ENCODE measurements around the gene PRR5L. TPM values are rescaled to one million over a fixed set of nuclear protein-coding genes. Genes with fewer than 3 reads are reported as not detected.

Gene PRR5L
- total and polyA plus RNA-seq, 9 of the 15 experiments (the other 6 are each of a cell fraction or from before 2014, with no cell fraction given), result 0.11 to 0.60 (median 0.36) TPM; not detected in 2

DNA sequence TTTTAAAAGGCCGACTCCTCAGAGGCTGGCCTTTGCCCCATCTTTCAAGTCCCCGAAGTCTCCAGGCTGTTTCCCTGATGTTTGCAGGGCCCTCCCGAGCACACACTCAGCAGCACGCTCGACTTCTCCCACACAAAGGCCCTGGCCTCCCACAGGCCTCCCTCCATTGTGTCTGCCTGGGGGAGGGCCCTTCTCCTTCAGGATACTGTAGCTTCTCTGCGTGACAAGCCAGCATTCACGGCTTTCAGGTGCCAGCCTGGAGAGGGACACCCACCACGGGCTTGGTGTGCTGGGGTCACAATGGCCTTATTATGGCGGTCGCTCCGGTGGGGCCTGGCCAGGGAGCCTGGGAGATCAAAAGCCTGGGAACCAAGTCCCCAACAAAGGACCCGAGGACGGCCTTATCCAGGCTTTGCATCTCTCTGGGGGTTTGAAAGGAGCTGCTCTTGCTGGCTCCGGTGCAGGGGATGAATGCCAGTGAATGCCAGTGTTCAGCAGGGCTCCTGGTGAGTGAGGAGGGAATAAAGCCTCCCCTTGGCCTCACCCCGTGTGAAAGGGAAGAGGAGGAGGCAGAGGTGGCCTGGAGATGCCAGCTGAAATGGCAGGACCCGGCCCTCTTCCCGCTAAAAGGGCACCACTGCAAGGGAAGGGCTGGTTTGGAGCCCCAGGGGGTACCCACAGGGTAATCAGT, 159.0 kb downstream of the PRR5L start:
- no peak overlapping the region for H3K27ac ChIP-seq (ENCODE audit: extremely low read depth, low read depth, low read length)
- WGBS (ENCODE audit: insufficient coverage, low coverage, missing lambda C conversion rate), result 31% methylated on average over 14 of the region's 17 CpGs
- DNase-seq (ENCODE audit: extremely low read depth in 1 of 4, low spot score in 3 of 4) (no peak), ATAC-seq (no peak), FAIRE-seq (no peak)
- H2AFZ ChIP-seq (ENCODE audit: low read depth, low read length), result peak overlapping the region; percentile 23; the same call in 1 of the 2 replicates
- H3K9ac ChIP-seq (ENCODE audit: insufficient read depth in 1 of 2, low read depth in 2 of 2, low read length in 2 of 2), result no peak overlapping the region
- POLR2A ChIA-PET, result interaction anchor here (0.8 kb wide), 1 partner anchor 915 kb away, joined by 3 read pairs; no protein-coding TSS in a partner anchor
- no peaks in the 10 kb centered on the region for H3K9me1 ChIP-seq (ENCODE audit: control insufficient read depth, insufficient read depth, low read length)
- H3K79me2 ChIP-seq (ENCODE audit: control insufficient read depth, insufficient read depth, low read length), result no peaks in the 10 kb centered on the region
- no peak overlapping the region for H3K4me2 ChIP-seq (ENCODE audit: insufficient read depth, low read length)
- H3K9me3 ChIP-seq (replicated peaks; ENCODE audit: control insufficient read depth, insufficient read depth, low read depth, low read length), result no peaks in the 10 kb centered on the region
- in situ Hi-C loops (cut with MboI), result no loop called here
- H3K4me3 ChIP-seq, result no peak overlapping the region
- H3K27me3 ChIP-seq (ENCODE audit: control insufficient read depth in 2 of 2, insufficient read depth in 2 of 2, low read length in 2 of 2), result peaks cover 2 to 33% of the 10 kb centered on the region in 2 experiments; a peak in 3 of 5 replicates
- peaks cover 6 to 13% of the 10 kb centered on the region in 2 experiments; a peak in 3 of 5 replicates for H3K4me1 ChIP-seq (replicated peaks in 1 of 2; ENCODE audit: control insufficient read depth in 2 of 2, insufficient read depth in 2 of 2, low read length in 2 of 2)
- no TSS peak for BruUV-seq (replicated peaks)
- H3K36me3 ChIP-seq (ENCODE audit: control insufficient read depth, insufficient read depth, low read length), result no peaks in the 10 kb centered on the region
- H4K20me1 ChIP-seq (replicated peaks; ENCODE audit: control insufficient read depth, insufficient read depth, low read length), result no peaks in the 10 kb centered on the region
- CTCF ChIA-PET (ENCODE audit: low intra/inter-chr PET ratio), result no interaction called here
- intact Hi-C loops (cut with micrococcal nuclease), result loop anchor here (5.0 kb wide), 1 partner anchor 93 kb away; no protein-coding TSS in a partner anchor
- TF ChIP-seq, protein P1, sequence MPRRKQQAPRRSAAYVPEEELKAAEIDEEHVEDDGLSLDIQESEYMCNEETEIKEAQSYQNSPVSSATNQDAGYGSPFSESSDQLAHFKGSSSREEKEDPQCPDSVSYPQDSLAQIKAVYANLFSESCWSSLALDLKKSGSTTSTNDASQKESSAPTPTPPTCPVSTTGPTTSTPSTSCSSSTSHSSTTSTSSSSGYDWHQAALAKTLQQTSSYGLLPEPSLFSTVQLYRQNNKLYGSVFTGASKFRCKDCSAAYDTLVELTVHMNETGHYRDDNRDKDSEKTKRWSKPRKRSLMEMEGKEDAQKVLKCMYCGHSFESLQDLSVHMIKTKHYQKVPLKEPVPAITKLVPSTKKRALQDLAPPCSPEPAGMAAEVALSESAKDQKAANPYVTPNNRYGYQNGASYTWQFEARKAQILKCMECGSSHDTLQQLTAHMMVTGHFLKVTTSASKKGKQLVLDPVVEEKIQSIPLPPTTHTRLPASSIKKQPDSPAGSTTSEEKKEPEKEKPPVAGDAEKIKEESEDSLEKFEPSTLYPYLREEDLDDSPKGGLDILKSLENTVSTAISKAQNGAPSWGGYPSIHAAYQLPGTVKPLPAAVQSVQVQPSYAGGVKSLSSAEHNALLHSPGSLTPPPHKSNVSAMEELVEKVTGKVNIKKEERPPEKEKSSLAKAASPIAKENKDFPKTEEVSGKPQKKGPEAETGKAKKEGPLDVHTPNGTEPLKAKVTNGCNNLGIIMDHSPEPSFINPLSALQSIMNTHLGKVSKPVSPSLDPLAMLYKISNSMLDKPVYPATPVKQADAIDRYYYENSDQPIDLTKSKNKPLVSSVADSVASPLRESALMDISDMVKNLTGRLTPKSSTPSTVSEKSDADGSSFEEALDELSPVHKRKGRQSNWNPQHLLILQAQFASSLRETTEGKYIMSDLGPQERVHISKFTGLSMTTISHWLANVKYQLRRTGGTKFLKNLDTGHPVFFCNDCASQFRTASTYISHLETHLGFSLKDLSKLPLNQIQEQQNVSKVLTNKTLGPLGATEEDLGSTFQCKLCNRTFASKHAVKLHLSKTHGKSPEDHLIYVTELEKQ (CRISPR knock-in tag; IDR thresholded peaks at IDR 0.05), result no peak
- TF ChIP-seq SAP30 (IDR thresholded peaks at IDR 0.05; ENCODE audit: borderline replicate concordance, insufficient read depth, low read depth, low read length, poor library complexity, severe bottlenecking) (no peak), ARID1B (IDR thresholded peaks at IDR 0.05) (no peak), ZNF695 (CRISPR knock-in tag; IDR thresholded peaks at IDR 0.05) (no peak), ZNF668 (CRISPR knock-in tag; IDR thresholded peaks at IDR 0.05) (no peak), HDAC8 (tag; IDR thresholded peaks at IDR 0.05) (no peak), SP2 (IDR thresholded peaks at IDR 0.05; ENCODE audit: extremely low read depth, low read depth, low read length, poor library complexity, severe bottlenecking) (no peak), BCOR (IDR thresholded peaks at IDR 0.05) (no peak), HNRNPH1 (optimal IDR thresholded peaks at IDR 0.05; ENCODE audit: low read depth, low read length) (no peak), CREM (IDR thresholded peaks at IDR 0.05; ENCODE audit: low read depth) (no peak)
- TF ChIP-seq, protein P2, sequence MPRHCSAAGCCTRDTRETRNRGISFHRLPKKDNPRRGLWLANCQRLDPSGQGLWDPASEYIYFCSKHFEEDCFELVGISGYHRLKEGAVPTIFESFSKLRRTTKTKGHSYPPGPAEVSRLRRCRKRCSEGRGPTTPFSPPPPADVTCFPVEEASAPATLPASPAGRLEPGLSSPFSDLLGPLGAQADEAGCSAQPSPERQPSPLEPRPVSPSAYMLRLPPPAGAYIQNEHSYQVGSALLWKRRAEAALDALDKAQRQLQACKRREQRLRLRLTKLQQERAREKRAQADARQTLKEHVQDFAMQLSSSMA (CRISPR knock-in tag; IDR thresholded peaks at IDR 0.05), result no peak
- TF ChIP-seq, protein P3, sequence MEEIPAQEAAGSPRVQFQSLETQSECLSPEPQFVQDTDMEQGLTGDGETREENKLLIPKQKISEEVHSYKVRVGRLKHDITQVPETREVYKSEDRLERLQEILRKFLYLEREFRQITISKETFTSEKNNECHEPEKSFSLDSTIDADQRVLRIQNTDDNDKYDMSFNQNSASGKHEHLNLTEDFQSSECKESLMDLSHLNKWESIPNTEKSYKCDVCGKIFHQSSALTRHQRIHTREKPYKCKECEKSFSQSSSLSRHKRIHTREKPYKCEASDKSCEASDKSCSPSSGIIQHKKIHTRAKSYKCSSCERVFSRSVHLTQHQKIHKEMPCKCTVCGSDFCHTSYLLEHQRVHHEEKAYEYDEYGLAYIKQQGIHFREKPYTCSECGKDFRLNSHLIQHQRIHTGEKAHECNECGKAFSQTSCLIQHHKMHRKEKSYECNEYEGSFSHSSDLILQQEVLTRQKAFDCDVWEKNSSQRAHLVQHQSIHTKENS (CRISPR knock-in tag; IDR thresholded peaks at IDR 0.05), result no peak

Data from K562 (cell line).